SK-N-SH treated with all-trans-retinoic acid at 6 μM for 48 hours (cell line): ENCODE data around the gene UBR1.

Experiments
- ATAC-seq: fragments of 200-7000 bp; cut with Tn5 transposase; 3 replicates; pipeline ENCODE4 v1.9.1; 2020; ENCODE audit warnings: mild to moderate bottlenecking, moderate library complexity
- BACH2 ChIP-seq: fragments of 250-450 bp; sonication (Bioruptor Pico); IDR thresholded peaks from 2 replicates; pipeline ENCODE4 v1.9.0; 2021; ENCODE audit warnings: mild to moderate bottlenecking, borderline replicate concordance
- CREB5 ChIP-seq: fragments of 250-450 bp; sonication (Bioruptor Pico); IDR thresholded peaks from 2 replicates; pipeline ENCODE4 v1.5.1; 2020; ENCODE audit warnings: low read depth, mild to moderate bottlenecking, moderate library complexity
- CSDC2 ChIP-seq: fragments of 250-450 bp; sonication (Bioruptor Pico); IDR thresholded peaks from 2 replicates; pipeline ENCODE4 v1.5.0; 2020; ENCODE audit warnings: mild to moderate bottlenecking, moderate library complexity
- CSRNP3 ChIP-seq: fragments of 250-450 bp; sonication (Bioruptor Pico); IDR thresholded peaks from 2 replicates; pipeline ENCODE4 v1.5.1; 2021; ENCODE audit warnings: mild to moderate bottlenecking, moderate library complexity
- ESRRG ChIP-seq: fragments of 250-450 bp; sonication (Bioruptor Pico); IDR thresholded peaks from 2 replicates; pipeline ENCODE4 v1.6.1; 2021; ENCODE audit warnings: mild to moderate bottlenecking
- GLIS3 ChIP-seq: fragments of 250-450 bp; sonication (Bioruptor Pico); IDR thresholded peaks from 2 replicates; pipeline ENCODE4 v1.5.0; 2020; ENCODE audit warnings: mild to moderate bottlenecking, moderate library complexity
- ISL1 ChIP-seq: fragments of 250-450 bp; sonication (Bioruptor Pico); IDR thresholded peaks from 2 replicates; pipeline ENCODE4 v2.1.2; 2022; ENCODE audit warnings: mild to moderate bottlenecking, moderate library complexity
- OSR1 ChIP-seq: fragments of 250-450 bp; sonication (Bioruptor Pico); IDR thresholded peaks from 2 replicates; pipeline ENCODE4 v1.8.0; 2022; ENCODE audit warnings: moderate library complexity, mild to moderate bottlenecking, inconsistent platforms
- PATZ1 ChIP-seq: fragments of 250-450 bp; sonication (Bioruptor Pico); IDR thresholded peaks from 2 replicates; pipeline ENCODE4 v1.8.0; 2020; ENCODE audit warnings: mild to moderate bottlenecking, moderate library complexity, borderline replicate concordance
- POU6F1 ChIP-seq: fragments of 250-450 bp; sonication (Bioruptor Pico); IDR thresholded peaks from 2 replicates; pipeline ENCODE4 v1.8.0; 2021; ENCODE audit warnings: low read depth, mild to moderate bottlenecking, moderate library complexity, borderline replicate concordance
- PPARA ChIP-seq: fragments of 250-450 bp; sonication (Bioruptor Pico); IDR thresholded peaks from 2 replicates; pipeline ENCODE4 v1.5.0; 2020; ENCODE audit warnings: mild to moderate bottlenecking, borderline replicate concordance
- RARB ChIP-seq: fragments of 250-450 bp; sonication (Bioruptor Pico); IDR thresholded peaks from 2 replicates; pipeline ENCODE4 v1.8.0; 2021; ENCODE audit warnings: mild to moderate bottlenecking, moderate library complexity
- SNAI2 ChIP-seq: fragments of 250-450 bp; sonication (Bioruptor Pico); IDR thresholded peaks from 2 replicates; pipeline ENCODE4 v1.5.0; 2020; ENCODE audit warnings: mild to moderate bottlenecking, moderate library complexity
- TCF4 ChIP-seq: fragments of 250-450 bp; sonication (Bioruptor Pico); IDR thresholded peaks from 2 replicates; pipeline ENCODE4 v1.8.0; 2021; ENCODE audit warnings: mild to moderate bottlenecking, moderate library complexity, borderline replicate concordance
- TOX ChIP-seq: fragments of 250-450 bp; sonication (Bioruptor Pico); IDR thresholded peaks from 2 replicates; pipeline ENCODE4 v1.8.0; 2021; ENCODE audit warnings: mild to moderate bottlenecking, moderate library complexity, borderline replicate concordance
- TSHZ2 ChIP-seq: fragments of 250-450 bp; sonication (Bioruptor Pico); IDR thresholded peaks from 2 replicates; pipeline ENCODE4 v1.5.0; 2020; ENCODE audit warnings: mild to moderate bottlenecking, moderate library complexity
- ZC3H10 ChIP-seq: fragments of 250-450 bp; sonication (Bioruptor Pico); IDR thresholded peaks from 2 replicates; pipeline ENCODE4 v1.5.1; 2021; ENCODE audit warnings: mild to moderate bottlenecking, moderate library complexity
- ZFP3 ChIP-seq: fragments of 250-450 bp; sonication (Bioruptor Pico); IDR thresholded peaks from 2 replicates; pipeline ENCODE4 v1.5.0; 2020; ENCODE audit warnings: mild to moderate bottlenecking, moderate library complexity
- ZNF565 ChIP-seq: fragments of 450-650 bp; formaldehyde crosslinking; conservative IDR thresholded peaks from 2 replicates; pipeline ENCODE4 v1.5.0; 2020; ENCODE audit warnings: low read depth, mild to moderate bottlenecking, moderate library complexity
- ZNF70 ChIP-seq: fragments of 450-650 bp; formaldehyde crosslinking; IDR thresholded peaks from 2 replicates; pipeline ENCODE4 v1.5.0; 2020; ENCODE audit warnings: mild to moderate bottlenecking, moderate library complexity

Gene UBR1

GRCh38 chr15:42937143-42937542, 168.7 kb downstream of the UBR1 start:
- TF ChIP-seq ESRRG (CRISPR knock-in tag), result no peak
- no peak for TF ChIP-seq SNAI2 (CRISPR knock-in tag)
- TF ChIP-seq ISL1 (CRISPR knock-in tag), result no peak
- TF ChIP-seq CREB5 (CRISPR knock-in tag), result no peak
- no peak for TF ChIP-seq PATZ1 (CRISPR knock-in tag)
- no peak for TF ChIP-seq TCF4 (CRISPR knock-in tag)
- TF ChIP-seq ZNF70 (CRISPR knock-in tag), result no peak
- no peak for TF ChIP-seq CSDC2 (CRISPR knock-in tag)
- TF ChIP-seq BACH2 (CRISPR knock-in tag), result no peak
- no peak for TF ChIP-seq RARB (CRISPR knock-in tag)
- no peak for TF ChIP-seq OSR1 (CRISPR knock-in tag)
- TF ChIP-seq GLIS3 (CRISPR knock-in tag), result no peak
- TF ChIP-seq, all 23 proteins: peak for 0
- no peak for ATAC-seq

- no peak for ATAC-seq
- TF ChIP-seq TSHZ2, result no peak
- no peak for TF ChIP-seq CSRNP3 (CRISPR knock-in tag)
- no peak for TF ChIP-seq TOX (CRISPR knock-in tag)
- no peak for TF ChIP-seq PPARA
- no peak for TF ChIP-seq RARB (CRISPR knock-in tag)
- TF ChIP-seq ZFP3 (CRISPR knock-in tag), result no peak
- no peak for TF ChIP-seq POU6F1 (CRISPR knock-in tag)
- TF ChIP-seq ZC3H10 (CRISPR knock-in tag), result no peak
These were observed 171.8 kb downstream of the UBR1 start for GRCh38 chr15:42933886-42934667.

- no peak for ATAC-seq
These were observed 172.9 kb downstream of the UBR1 start for GRCh38 chr15:42932833-42933515.

More at GRCh38 chr15:42932833-42933515, 172.9 kb downstream of the UBR1 start:
- no peak for TF ChIP-seq PATZ1 (CRISPR knock-in tag)
- no peak for TF ChIP-seq TSHZ2
- no peak for TF ChIP-seq CSRNP3 (CRISPR knock-in tag)
- TF ChIP-seq ZNF565 (CRISPR knock-in tag), result no peak
- TF ChIP-seq GLIS3 (CRISPR knock-in tag), result no peak
- TF ChIP-seq, all 23 proteins: peak for 0
